ENCODE data around the gene SMPD3. TPM values are rescaled to one million over a fixed set of nuclear protein-coding genes. Genes with fewer than 3 reads are reported as not detected.
"Not testable (repeated sequence)": the region's sequence is repeated elsewhere in the genome, so short reads cannot be mapped to it uniquely, and the experiment has no call there.

The SMPD3 gene
- 0.77 TPM for total RNA-seq (2021; ENCODE audit: unreplicated experiment)
- 0.63 TPM for polyA plus RNA-seq (2012; ENCODE audit: insufficient read length)
- Bru-seq, nascent RNA: percentile 13 among the genes with signal in this experiment
- percentile 15 among the genes with signal in this experiment for BruChase-seq, experiment 1, labeled RNA remaining after a 2-hour chase
- BruChase-seq, experiment 2, labeled RNA remaining after a 6-hour chase: percentile 16 among the genes with signal in this experiment
- long read RNA-seq: 0 reads

DNA sequence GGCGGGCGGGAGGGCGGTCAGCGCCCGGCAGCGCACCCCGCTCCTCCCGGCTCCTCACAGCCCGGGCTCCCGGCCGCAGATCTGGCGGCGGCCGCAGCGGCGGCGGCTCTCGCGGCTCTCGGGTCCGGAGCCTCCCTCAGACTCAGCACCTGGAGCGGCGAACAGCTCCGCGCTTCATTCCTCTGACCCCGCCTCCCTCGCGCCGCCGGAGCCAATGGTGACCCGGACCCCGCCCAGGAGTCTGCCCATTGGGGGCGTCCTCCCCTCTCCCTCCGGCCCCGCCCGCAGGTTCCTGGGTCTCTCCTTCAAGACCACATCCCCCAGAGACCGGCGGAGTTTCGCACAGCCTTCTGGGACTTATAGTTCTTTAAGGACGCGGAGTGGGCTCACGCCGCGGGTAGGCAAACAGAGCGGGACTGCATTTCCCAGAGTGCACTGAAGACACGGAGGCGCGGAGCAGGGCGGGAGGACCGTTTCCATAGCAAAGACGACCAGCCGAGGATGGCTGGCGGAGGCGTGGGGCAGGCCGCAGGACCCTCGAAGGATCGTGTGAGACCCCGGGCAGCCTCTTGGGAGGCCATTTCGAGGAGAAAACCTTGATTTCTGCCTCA lies at the start of gene SMPD3:
TSS of gene SMPD3 (minus strand) at position 149 of the 611 bp plus-strand sequence. CDS start 76,327 bp downstream, outside the sequence.
- Histone ChIP-seq H3K4me3 (ENCODE audit: low read depth in 2 of 2, low read length in 2 of 2) (peak within 1 kb of the TSS; percentile 48 to 60), H3K36me3 (ENCODE audit: control insufficient read depth, insufficient read depth, low read length) (no peaks in the 10 kb centered on the region), H3K27me3 (ENCODE audit: control insufficient read depth, insufficient read depth, low read length) (peaks cover 6% of the 10 kb centered on the region), H3K4me1 (ENCODE audit: control insufficient read depth, insufficient read depth, low read length) (no peaks in the 10 kb centered on the region), H3K9me3 (ENCODE audit: control insufficient read depth, insufficient read depth, low read depth, low read length) (no peaks in the 10 kb centered on the region), H3K27ac (ENCODE audit: low read length) (peak within 1 kb of the TSS; percentile 39; the same call in 1 of the 2 replicates)
- ATAC-seq (peak; percentile 97), DNase-seq (ENCODE audit: low read depth, low spot score) (peak; percentile 74)
- intact Hi-C loops (cut with micrococcal nuclease; ENCODE audit: unreplicated experiment) (loop anchor here (10.0 kb wide), 1 partner anchor 56 kb away; no protein-coding TSS in a partner anchor), in situ Hi-C loops (cut with HindIII; ENCODE audit: low pct_unique_long_range_greater_than_20kb, low sequenced_read_pairs) (no loop called here)
- TF ChIP-seq, protein P1, sequence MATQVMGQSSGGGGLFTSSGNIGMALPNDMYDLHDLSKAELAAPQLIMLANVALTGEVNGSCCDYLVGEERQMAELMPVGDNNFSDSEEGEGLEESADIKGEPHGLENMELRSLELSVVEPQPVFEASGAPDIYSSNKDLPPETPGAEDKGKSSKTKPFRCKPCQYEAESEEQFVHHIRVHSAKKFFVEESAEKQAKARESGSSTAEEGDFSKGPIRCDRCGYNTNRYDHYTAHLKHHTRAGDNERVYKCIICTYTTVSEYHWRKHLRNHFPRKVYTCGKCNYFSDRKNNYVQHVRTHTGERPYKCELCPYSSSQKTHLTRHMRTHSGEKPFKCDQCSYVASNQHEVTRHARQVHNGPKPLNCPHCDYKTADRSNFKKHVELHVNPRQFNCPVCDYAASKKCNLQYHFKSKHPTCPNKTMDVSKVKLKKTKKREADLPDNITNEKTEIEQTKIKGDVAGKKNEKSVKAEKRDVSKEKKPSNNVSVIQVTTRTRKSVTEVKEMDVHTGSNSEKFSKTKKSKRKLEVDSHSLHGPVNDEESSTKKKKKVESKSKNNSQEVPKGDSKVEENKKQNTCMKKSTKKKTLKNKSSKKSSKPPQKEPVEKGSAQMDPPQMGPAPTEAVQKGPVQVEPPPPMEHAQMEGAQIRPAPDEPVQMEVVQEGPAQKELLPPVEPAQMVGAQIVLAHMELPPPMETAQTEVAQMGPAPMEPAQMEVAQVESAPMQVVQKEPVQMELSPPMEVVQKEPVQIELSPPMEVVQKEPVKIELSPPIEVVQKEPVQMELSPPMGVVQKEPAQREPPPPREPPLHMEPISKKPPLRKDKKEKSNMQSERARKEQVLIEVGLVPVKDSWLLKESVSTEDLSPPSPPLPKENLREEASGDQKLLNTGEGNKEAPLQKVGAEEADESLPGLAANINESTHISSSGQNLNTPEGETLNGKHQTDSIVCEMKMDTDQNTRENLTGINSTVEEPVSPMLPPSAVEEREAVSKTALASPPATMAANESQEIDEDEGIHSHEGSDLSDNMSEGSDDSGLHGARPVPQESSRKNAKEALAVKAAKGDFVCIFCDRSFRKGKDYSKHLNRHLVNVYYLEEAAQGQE (IDR thresholded peaks at IDR 0.05; ENCODE audit: insufficient read depth in 1 of 2, low read depth in 2 of 2, low read length in 1 of 2): peak; percentile 92 to 94
- TF ChIP-seq, protein P2, sequence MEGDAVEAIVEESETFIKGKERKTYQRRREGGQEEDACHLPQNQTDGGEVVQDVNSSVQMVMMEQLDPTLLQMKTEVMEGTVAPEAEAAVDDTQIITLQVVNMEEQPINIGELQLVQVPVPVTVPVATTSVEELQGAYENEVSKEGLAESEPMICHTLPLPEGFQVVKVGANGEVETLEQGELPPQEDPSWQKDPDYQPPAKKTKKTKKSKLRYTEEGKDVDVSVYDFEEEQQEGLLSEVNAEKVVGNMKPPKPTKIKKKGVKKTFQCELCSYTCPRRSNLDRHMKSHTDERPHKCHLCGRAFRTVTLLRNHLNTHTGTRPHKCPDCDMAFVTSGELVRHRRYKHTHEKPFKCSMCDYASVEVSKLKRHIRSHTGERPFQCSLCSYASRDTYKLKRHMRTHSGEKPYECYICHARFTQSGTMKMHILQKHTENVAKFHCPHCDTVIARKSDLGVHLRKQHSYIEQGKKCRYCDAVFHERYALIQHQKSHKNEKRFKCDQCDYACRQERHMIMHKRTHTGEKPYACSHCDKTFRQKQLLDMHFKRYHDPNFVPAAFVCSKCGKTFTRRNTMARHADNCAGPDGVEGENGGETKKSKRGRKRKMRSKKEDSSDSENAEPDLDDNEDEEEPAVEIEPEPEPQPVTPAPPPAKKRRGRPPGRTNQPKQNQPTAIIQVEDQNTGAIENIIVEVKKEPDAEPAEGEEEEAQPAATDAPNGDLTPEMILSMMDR (IDR thresholded peaks at IDR 0.05): no peak
- TF ChIP-seq TCF7L2 (IDR thresholded peaks at IDR 0.05; ENCODE audit: low read depth, low read length): peak; percentile 100
- no TSS peak for BruUV-seq (replicated peaks)
- ChIA-PET POLR2A (no interaction called here), CTCF (no interaction called here)

DNA sequence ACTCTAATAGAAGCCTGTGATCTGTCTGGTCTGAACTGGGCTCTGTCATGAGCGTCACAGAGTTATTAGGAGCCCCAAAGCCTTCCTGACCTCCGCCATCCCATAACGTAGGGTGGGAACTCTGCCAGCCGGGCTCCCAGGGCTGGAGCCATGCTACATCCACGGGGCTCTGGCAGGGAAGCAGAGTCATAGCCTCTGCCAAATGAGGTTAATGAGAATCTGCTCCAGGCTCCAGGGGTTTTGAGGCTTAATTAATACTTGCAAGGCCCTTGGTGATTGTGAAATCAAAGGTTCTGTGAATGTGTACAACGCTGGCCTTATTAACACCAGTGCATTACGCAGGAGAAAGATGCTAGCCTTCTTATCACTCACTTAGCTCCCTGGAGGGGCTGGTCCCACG lies 48.4 kb upstream of the SMPD3 start:
- H3K27me3 ChIP-seq (ENCODE audit: control insufficient read depth, insufficient read depth, low read length): no peaks in the 10 kb centered on the region
- ATAC-seq (no peak), DNase-seq (ENCODE audit: low read depth, low spot score) (no peak)
- no peaks in the 10 kb centered on the region for H3K9me3 ChIP-seq (ENCODE audit: control insufficient read depth, insufficient read depth, low read depth, low read length)
- no TSS peak for BruUV-seq (replicated peaks)
- no peaks in the 10 kb centered on the region for H3K36me3 ChIP-seq (ENCODE audit: control insufficient read depth, insufficient read depth, low read length)
- no peak overlapping the region for H3K4me3 ChIP-seq (ENCODE audit: low read depth in 2 of 2, low read length in 2 of 2)
- ChIA-PET POLR2A (no interaction called here), CTCF (no interaction called here)
- H3K4me1 ChIP-seq (ENCODE audit: control insufficient read depth, insufficient read depth, low read length): no peaks in the 10 kb centered on the region; the same call in 1 of the 2 replicates
- no peak overlapping the region for H3K27ac ChIP-seq (ENCODE audit: low read length)
- in situ Hi-C loops (cut with HindIII; ENCODE audit: low pct_unique_long_range_greater_than_20kb, low sequenced_read_pairs) (no loop called here), intact Hi-C loops (cut with micrococcal nuclease; ENCODE audit: unreplicated experiment) (no loop called here)
- TF ChIP-seq POLR2AphosphoS5 (IDR thresholded peaks at IDR 0.05; ENCODE audit: low read depth, low read length) (no peak), SIN3A (IDR thresholded peaks at IDR 0.05; ENCODE audit: borderline replicate concordance, insufficient read depth, low read depth, low read length) (no peak), TCF7L2 (IDR thresholded peaks at IDR 0.05; ENCODE audit: low read depth, low read length) (no peak)
- TF ChIP-seq, protein P2 (IDR thresholded peaks at IDR 0.05): no peak
- TF ChIP-seq, protein P1 (IDR thresholded peaks at IDR 0.05; ENCODE audit: insufficient read depth in 1 of 2, low read depth in 2 of 2, low read length in 1 of 2): no peak

DNA sequence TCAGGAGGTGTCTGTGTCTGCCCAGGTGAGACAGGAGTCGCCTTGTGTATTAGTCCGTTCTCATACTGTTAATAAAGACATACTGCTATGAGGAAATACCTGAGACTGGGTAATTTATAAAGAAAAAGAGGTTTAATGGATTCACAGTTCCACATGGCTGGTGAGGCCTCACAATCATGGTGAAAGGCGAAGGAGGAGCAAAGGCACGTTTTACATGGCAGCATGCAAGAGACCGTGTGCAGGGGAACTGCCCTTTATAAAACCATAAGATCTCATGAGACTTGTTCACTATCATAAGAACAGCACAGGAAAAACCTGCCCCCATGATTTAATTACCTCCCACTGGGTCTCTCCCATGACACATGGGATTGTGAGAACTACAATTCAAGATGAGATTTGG lies 46.0 kb upstream of the SMPD3 start:
- H3K4me3 ChIP-seq (ENCODE audit: low read depth in 2 of 2, low read length in 2 of 2); H3K27me3 ChIP-seq (ENCODE audit: control insufficient read depth, insufficient read depth, low read length); BruUV-seq (replicated peaks); ATAC-seq; H3K9me3 ChIP-seq (ENCODE audit: control insufficient read depth, insufficient read depth, low read depth, low read length); CTCF ChIA-PET; DNase-seq (ENCODE audit: low read depth, low spot score); in situ Hi-C loops (cut with HindIII; ENCODE audit: low pct_unique_long_range_greater_than_20kb, low sequenced_read_pairs); H3K36me3 ChIP-seq (ENCODE audit: control insufficient read depth, insufficient read depth, low read length); H3K27ac ChIP-seq (ENCODE audit: low read length); POLR2A ChIA-PET; H3K4me1 ChIP-seq (ENCODE audit: control insufficient read depth, insufficient read depth, low read length); intact Hi-C loops (cut with micrococcal nuclease; ENCODE audit: unreplicated experiment): not testable (repeated sequence)
